Omental fat pad (tissue), 4 donors: ENCODE measurements around the gene RSPO3. TPM values are rescaled to one million over a fixed set of nuclear protein-coding genes. Genes with fewer than 3 reads are reported as not detected.
"Not testable (repeated sequence)": the region's sequence is repeated elsewhere in the genome, so short reads cannot be mapped to it uniquely, and the experiment has no call there.

Source experiments
- ATAC-seq: fragments of 150-250 bp; one replicate; pipeline ENCODE4 v1.9.1; 2016; ENCODE audit warnings: mild to moderate bottlenecking, moderate library complexity; ENCODE audit not compliant: low FRiP score
- DNase-seq: peaks from one replicate; pipeline ENCODE4 v3.0.0-alpha.2; 2019; ENCODE audit warnings: low spot score
- CTCF ChIP-seq, 3 donors: fragments of 450-650 bp; IDR thresholded peaks; one replicate each; pipeline ENCODE4 v1.5.1; 2016 to 2017; ENCODE audit warnings: antibody characterized with exemption in 3 of 3, mild to moderate bottlenecking in 3 of 3, moderate library complexity in 2 of 3
- total RNA-seq, 4 donors: library from RNA; depleted of rRNA; stranded (reverse); fragments of >200 nt; gene quantifications; one replicate each; pipeline ENCODE4 v1.1.0, GENCODE V29; 2016

Gene RSPO3
- total RNA-seq, 4 donors from 2014 or later = 21.5 to 40.1 (median 30.3) TPM

DNA sequence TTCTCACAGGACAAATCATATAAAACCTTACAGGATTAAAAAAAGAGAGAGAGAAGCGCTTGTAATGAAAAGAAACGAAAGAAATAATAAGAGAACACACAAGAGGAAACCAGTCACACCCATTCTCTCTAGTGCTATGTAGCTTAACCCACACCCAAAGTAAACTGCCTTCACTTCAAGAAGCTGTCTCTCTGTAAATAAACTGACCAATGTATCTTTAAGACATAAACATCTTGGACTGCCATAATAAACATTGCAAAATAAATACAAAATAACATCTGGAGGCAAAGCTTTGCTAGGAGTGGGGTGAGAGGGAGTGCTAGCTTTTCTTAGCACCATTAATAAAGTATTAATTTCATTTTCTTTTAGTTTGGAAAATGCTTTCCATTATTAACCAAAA, 86.6 kb downstream of the RSPO3 start:
- DNase-seq = no peak
- TF ChIP-seq CTCF (IDR thresholded peaks at IDR 0.05) = no peak
- no peak for ATAC-seq

DNA sequence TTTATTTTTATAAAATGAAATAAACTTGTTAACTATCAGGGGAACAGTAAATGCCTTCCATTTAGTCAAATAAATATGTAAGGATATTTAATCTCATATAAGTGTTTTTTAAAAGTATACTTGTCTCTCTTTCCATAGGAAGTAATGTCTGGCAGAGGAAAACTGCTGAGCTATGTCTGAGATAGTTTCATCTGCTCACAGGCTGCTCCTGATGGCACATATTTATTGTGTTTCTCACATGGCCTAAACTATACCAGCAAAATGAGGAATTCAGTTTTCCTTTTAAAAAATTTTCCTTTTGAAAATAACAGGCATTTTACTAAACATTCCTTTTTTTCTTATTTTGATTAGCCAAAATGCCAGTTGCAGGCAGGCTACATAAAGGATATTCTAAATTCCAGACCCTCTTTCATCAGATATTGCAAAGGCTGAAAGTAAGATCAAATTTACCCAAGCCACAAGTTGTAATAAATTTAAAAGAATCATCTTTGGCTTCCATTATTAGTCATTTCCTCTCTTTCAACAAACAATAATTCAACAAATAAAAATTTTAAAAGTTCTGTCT, 88.1 kb downstream of the RSPO3 start:
- no peak for TF ChIP-seq CTCF (IDR thresholded peaks at IDR 0.05)
- no peak for DNase-seq
- no peak for ATAC-seq

- no peak for TF ChIP-seq CTCF (IDR thresholded peaks at IDR 0.05)
- no peak for ATAC-seq
These were observed 89.2 kb downstream of the RSPO3 start for GRCh38 chr6:127207591-127208120.

GRCh38 chr6:127210725-127211124, 92.3 kb downstream of the RSPO3 start:
- no peak for ATAC-seq
- TF ChIP-seq CTCF (IDR thresholded peaks at IDR 0.05) = no peak
- DNase-seq = no peak

More at GRCh38 chr6:127207591-127208120, 89.2 kb downstream of the RSPO3 start:
- no peak for DNase-seq

GRCh38 chr6:127212376-127212775, 93.9 kb downstream of the RSPO3 start:
- no peak for ATAC-seq
- no peak for TF ChIP-seq CTCF (IDR thresholded peaks at IDR 0.05)
- no peak for DNase-seq

- not testable (repeated sequence) for ATAC-seq, DNase-seq
These were observed 95.6 kb downstream of the RSPO3 start for GRCh38 chr6:127214032-127214431.

DNA sequence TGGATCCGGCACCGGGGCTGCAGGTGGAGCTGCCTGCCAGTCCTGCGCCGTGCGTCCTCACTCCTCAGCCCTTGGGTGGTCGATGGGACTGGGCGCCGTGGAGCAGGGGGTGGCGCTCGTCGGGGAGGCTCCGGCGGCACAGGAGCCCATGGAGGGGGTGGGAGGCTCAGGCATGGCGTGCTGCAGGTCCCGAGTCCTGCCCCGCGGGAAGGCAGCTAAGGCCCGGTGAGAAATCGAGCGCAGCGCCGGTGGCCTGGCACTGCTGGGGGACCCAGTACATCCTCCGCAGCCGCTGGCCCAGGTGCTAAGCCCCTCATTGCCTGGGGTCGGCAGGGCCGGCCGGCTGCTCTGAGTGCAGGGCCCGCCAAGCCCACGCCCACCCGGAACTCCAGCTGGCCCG, 96.1 kb downstream of the RSPO3 start:
- not testable (repeated sequence) for ATAC-seq, DNase-seq

DNA sequence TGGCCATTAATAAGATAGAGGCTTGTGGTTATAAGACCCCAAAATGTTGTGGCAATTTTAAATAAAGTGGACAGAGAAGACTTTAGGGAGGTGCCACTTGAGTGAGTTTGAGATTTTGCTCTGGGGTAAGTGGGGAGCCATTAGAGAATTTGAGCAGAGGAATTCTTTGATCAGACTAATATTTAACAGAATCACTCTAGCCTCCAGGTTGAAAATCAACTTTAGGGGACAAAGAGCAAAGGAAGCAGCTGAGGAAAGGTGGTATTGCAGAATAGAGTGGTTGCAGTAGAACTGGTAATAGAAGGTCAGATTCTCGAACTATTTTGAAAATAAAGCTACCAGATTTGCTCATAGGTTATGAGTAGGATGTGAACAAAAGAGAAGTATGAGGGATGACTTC, 97.5 kb downstream of the RSPO3 start:
- DNase-seq (no peak), ATAC-seq (no peak)
- no peak for TF ChIP-seq CTCF (IDR thresholded peaks at IDR 0.05)
